Colon (tissue), 2 donors: ENCODE data around the gene CCNE1.

Experiments used
- FAIRE-seq: peaks from 2 replicates; lab custom pipeline; 2012; peaks lifted over from hg19 to GRCh38; lab: Jason Lieb, UNC
- donor health status: control.
- donor health status: control.

The CCNE1 gene

DNA sequence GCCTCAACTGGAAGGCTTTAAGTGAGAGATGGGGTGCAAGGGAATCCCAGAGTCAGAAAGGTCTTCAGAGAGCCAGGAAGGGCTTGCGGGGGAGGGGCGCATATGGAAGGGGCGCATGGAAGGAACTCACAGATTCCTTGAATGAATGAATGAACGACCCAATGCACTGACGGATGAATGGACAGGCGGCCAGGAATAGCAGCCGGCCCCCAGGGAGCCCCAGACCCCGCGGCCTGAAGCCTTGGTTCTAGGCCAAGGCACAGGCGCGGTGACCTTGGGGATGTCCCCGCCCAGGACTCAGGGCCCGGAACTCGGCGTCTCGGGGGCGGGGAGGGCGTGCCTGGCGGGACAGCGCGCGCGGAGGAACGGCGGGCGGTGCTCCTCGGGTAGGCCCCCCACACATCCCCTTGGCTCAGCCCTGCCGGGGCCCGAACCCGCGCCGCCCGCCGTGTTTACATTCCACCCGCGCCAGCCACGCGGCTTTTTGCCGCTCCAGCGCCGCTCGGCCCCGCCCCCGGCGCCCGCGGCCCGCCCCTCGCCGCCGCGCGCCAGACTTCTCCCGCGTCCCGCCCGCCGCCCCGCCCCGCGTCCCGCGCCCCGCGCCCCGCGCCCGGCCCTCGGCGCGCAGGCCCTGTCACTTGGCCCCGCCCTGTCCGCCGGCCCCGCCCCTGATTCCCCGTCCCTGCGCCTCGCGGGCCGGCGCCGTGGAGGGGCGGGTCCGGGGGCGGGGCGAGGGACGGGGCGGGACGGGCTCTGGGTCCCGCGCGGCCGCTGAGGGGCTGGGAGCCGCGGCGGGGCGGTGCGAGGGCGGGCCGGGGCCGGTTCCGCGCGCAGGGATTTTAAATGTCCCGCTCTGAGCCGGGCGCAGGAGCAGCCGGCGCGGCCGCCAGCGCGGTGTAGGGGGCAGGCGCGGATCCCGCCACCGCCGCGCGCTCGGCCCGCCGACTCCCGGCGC is at the start of gene CCNE1:
Gene CCNE1, plus strand, starts transcription at position 867 of the 955 bp plus-strand sequence. CDS start 565 bp downstream, outside the sequence.
- no peak for FAIRE-seq

DNA sequence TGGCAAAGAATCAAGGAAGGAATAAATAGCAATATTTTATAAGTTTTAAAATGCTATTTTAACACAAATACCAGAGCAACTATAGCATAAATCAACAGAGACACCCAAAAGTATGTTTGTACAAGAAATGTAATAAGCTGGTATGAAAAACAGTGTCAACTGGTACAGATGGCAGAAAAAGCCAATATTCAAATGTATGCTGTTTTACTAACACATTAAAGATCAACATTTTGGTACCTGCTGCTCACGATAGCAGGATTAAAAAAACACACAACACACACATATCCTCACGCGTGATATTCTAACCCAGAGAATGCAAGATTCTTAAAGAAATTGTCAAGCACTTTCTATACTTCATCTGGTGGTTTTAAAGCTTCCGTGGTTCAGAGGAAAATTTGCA is 48.6 kb upstream of the CCNE1 start:
- FAIRE-seq = no peak

DNA sequence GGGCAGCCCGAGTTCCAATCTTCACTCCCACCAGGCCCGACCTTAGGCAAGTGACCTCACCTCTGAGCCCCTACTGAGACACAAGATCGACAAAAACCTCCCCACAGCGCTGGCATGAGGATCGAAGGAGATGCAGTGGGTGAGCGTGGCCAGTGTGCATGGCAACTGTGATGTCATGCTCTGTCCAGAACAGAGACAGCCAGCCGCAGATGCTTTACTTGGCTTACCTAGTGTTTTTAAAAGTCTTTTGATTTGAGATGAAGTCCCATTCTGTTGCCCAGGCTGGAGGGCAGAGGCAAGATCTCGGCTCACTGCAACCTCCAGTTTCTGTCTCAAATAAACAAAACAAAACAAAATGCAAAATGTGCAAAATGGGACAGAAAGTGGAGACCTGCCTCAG is 47.4 kb upstream of the CCNE1 start:
- no peak for FAIRE-seq

- no peak for FAIRE-seq
These were observed 45.7 kb upstream of the CCNE1 start for GRCh38 chr19:29766100-29766499.

GRCh38 chr19:29767039-29767735 is 44.6 kb upstream of the CCNE1 start:
- FAIRE-seq = no peak

DNA sequence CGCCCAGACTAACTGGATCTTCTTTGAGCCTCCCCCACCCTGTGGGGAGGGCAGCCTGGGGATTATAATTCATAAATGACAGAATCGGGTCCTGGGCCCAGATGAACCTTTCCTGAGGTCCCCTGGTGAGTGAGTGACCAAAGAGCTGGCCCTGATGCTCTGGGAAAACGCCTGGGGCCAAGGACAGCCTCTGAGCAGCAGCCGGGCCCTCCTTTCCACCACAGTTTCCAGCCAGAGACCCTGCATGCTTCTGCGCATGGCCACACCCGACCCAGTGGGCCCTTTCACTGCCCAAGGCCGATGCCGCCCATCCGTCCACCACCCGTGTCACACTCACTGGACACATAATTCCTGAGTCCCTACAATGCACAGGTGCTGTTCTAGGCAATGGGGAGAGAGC is 43.6 kb upstream of the CCNE1 start:
- no peak for FAIRE-seq

- FAIRE-seq = no peak
These were observed 41.8 kb upstream of the CCNE1 start for GRCh38 chr19:29769997-29770396.

DNA sequence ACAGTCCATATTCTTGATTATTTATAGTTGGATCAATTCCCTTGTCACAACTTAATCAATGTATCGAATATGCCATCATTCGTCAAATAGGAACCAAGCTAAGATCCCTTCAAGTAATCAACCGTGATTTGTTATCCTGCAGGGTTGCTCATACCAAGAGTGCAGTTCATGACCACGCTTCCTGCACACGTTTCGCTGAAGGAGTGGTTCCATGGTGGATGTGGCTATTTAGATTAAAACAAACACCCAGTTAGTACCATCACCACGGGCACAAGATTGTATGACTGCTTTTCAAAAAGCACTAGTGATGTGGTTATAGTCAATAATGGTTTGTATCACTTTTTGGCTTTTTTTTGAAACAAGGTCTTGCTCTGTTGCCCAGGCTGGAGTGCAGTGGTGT is 41.1 kb upstream of the CCNE1 start:
- no peak for FAIRE-seq

GRCh38 chr19:29771708-29772414 is 39.9 kb upstream of the CCNE1 start:
- FAIRE-seq = no peak

DNA sequence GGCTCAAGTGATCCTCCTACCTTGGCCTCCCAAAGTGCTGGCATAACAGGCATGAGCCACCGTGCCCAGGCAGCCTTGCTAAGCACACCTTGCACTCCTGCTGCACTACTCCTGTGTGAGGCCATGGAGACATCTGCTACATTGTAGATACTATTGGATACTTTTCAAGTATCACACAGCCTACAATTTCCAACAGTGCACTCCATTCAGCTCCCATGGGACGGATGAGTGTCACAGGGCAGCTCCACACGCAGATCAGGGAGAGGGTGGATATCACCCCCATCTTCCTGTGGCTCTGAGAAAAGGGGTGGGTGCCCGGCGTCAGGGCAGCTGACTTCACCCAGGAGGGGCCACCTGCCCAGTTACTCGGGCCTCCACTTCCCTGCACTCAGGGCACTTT is 39.1 kb upstream of the CCNE1 start:
- FAIRE-seq = no peak

- FAIRE-seq = no peak
These were observed 38.6 kb upstream of the CCNE1 start for GRCh38 chr19:29773141-29773540.

GRCh38 chr19:29774126-29774525 is 37.7 kb upstream of the CCNE1 start:
- no peak for FAIRE-seq

DNA sequence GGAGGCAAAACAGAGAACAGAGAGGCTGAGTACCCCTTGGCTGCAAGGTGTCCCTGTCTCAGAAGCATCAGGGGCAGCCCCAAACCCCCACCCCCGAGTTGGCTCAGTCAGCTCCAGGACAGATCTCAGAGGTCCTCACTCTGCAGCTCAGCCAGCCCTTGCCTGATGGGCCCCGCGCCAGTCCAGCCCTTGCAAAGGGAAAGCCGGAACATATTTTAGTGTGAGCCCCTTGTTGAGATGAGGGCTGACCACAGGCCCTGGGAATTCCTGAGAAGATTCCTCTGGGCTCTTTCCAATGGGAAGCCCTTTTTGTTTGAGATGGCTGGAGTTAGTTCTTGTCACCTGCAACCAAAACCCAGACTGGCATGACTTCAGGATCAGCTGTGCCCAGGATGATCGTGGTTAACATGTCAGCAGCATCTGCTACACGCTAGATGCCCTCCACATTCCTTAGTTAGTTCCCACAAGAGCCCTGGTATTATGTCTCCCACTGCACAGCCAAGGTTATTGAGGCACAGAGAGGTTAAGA is 33.9 kb upstream of the CCNE1 start:
- FAIRE-seq = no peak

- FAIRE-seq = no peak
These were observed 31.9 kb upstream of the CCNE1 start for GRCh38 chr19:29779921-29780320.

DNA sequence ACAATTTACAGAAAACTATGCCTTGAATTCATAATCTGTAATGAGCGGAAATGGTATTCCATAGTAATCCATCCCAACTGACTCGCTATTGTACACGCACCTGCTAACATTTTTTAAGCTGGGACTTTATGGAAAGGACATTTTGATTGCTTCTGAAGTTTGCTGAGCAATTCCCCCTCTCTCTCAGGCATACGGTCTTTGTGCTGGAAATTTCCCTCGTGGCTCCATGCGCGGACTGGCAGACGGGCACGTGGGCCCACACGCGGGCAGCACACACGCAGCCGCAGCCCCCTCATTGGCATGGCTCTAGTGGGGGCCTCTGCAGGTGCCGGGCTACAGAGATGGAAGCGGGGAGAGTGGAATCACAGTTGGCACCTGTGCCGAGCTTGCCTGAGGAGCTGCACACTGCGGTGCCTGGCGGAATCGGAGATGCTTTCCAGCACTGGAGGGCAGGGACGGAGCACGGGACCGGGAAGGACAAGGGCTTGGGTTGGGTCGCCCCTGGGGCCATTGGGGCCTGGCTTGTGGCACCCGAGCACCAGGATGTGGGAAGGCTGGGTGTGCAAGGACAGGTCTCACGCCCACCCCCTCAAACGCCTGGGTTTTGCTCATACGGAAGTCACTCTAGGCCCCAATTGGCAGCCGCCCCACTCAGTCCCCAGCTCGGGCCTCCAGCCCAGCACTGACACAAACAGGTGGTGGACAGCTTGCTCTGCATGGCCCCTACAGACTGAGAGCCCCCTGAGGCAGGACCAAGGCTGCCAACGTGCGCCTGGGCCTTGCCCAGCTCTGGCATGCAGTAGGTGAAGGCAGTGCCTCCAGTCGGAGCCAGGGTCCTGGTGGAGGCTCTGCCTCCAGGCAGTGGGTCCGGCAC is 30.2 kb upstream of the CCNE1 start:
- no peak for FAIRE-seq

DNA sequence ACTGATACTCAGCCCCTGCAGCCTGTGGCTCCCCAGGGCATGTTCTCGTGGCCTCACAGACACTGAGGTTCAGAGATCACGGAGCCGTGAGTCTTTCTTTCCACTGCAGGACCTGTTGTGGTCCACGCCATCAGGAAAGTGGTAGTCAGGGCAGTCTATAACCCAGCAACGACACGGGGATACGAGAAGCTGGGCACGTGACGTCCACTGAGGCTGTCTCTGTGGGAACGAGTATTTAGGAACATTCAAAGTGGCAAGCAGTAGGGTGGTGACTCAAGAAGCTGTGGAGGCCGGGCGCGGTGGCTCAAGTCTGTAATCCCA is 29.6 kb upstream of the CCNE1 start:
- FAIRE-seq = no peak

DNA sequence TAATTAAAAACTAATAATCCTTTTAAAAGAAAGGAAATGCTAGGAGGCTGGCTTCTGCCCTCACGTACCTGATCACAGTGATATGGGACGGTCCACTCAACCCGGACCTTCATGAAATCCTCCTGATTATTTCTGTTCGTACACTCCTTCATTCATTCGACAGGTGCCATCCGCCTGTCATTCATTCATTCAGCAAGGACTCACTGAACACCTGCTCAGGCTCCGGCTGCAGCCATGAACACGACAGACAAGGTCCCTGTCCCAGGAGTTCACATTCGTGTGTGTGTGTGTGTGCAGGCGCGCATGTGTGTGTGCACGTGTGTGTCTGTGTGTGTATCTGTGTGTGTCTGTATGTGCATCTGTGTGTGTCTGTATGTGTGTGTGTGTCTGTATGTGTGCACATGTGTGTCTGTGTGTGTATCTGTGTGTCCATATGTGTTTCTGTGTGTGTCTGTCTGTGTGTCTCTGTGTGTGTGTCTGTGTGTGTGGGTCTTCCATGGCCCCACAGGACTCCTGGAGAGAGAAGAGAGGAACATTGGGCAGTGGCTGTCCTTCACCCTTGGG is 28.1 kb upstream of the CCNE1 start:
- no peak for FAIRE-seq

GRCh38 chr19:29784598-29785223 is 27.1 kb upstream of the CCNE1 start:
- FAIRE-seq = no peak

DNA sequence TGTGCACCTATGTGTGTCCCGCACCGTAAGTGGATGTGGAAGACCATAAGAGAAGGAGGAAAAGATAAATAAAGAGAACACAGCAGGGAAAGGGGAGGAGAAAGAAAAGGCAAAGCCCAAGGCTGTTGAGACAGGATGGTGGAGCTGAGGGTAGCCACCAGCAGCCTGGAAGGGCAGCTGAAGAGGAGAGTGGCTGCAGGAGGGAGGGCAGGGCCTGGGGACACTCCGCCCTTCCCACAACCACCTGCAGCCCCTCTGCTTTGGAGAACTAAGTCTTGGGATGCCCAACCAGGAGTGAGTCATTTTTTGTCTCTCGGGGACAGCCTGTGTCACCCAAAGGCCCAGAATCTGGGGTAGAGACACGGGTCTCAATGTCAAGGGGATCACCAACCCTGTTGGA is 26.4 kb upstream of the CCNE1 start:
- FAIRE-seq = no peak

DNA sequence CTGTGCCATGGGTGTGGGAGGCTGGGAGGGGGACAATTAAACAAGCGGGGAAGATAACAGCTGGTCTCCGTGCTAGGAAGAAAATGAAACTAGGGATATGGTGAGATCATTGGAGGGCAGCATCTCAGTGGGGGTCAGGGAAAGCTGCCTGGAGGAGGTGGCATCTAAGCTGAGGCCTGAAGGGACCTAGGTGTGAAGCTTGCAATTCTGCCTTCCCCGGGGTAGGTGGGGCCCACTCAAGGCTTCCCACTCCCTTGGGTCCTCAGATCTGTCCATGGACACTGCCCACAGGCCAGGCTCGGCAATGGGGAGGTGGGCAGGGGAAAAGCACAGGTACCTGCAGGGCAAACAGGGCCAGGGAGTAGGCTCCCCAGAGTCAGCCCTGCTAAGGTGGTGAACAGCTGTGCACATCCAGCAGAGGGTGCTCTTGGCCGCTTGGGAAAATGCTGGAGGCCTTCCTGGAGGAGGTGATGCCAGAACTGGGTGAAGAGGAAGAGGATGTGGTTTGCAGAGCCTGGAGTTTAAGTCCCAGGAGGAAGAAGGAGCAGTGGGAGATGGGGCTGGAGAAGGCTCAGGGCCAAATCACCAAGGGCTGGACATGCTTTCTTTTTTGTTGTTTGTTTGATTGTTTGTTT is 25.7 kb upstream of the CCNE1 start:
- FAIRE-seq = no peak
